CD4-positive, alpha-beta T cell treated with Interleukin-15 for 1 hour (primary cell): ENCODE data around the gene RUFY3.
A peak's percentile ranks its signal among the peaks of the same experiment; 100 is the strongest.
"Not testable (repeated sequence)": the region's sequence is repeated elsewhere in the genome, so short reads cannot be mapped to it uniquely, and the experiment has no call there.

Experiments used
- DNase-seq: peaks from one replicate; pipeline ENCODE4 v3.0.0-alpha.2; 2020

Gene RUFY3

GRCh38 chr4:70706044-70706461 is 15.7 kb upstream of the RUFY3 start:
- no peak for DNase-seq

DNA sequence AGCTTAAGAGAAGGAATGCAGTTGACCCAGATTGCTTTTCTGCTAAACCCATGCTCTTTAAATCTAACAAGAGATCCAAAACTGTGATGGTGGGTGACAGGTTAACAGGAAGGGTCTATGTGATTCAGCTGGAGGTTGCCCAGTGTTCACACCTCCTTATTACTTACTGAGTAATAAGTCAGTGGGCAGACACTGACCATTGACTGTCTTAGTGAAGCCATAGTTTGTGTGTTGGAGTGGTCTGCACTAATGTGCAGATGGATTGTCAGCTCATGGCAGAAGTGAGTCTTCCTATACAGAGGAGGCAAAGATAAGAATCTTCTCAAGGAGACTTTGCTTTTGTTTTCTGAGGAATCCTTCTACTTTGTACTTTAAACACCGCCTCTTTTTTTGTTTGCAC is 15.2 kb upstream of the RUFY3 start:
- no peak for DNase-seq

DNA sequence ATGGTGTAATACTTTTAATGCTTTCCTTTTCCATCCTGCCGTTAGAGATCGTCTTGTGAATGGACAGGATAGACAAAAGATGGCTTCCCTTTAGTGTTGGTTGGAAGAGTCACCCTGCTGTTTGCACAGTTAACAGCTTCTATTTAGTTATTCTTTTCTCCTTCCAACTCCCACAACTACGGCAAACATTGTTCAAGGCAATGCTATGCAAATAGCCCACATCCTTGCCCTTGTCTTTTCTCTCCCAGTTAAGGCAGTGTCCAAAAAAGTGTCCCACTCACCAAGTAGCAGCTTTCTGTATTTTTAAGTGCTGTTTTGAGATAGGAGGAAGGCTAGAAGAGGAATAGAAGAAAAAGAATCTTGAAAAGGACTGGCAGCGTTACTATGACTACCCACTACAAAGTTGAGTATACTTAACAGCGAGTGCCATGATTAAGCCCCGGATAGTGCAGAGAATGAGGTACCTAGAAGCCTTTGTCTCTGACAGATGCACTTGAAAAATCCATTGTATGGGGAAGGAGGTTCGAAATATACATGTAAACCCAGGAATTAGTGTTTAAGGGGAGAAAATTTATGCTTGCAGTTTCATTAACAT is 12.1 kb upstream of the RUFY3 start:
- DNase-seq: no peak

GRCh38 chr4:70711599-70711998 is 10.2 kb upstream of the RUFY3 start:
- DNase-seq: no peak

DNA sequence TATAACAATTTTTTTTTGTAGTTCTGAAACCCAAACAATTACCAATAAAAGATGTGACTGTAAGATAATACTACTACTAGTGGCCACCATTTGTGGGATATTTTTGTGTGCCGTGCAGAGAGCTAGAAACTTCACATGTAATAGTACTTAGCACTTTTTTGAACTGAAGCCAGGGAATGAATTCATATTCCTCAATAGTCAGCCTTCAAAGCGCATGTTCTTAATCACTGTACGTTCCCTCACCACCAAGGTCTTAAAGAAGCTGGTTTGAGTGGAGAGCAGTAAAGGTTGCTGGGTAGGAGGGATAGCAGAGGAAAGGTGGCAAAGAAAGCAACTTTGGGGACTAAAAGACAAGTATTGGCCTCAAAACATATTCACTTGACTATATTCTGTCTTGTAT is 9.6 kb upstream of the RUFY3 start:
- DNase-seq: no peak

DNA sequence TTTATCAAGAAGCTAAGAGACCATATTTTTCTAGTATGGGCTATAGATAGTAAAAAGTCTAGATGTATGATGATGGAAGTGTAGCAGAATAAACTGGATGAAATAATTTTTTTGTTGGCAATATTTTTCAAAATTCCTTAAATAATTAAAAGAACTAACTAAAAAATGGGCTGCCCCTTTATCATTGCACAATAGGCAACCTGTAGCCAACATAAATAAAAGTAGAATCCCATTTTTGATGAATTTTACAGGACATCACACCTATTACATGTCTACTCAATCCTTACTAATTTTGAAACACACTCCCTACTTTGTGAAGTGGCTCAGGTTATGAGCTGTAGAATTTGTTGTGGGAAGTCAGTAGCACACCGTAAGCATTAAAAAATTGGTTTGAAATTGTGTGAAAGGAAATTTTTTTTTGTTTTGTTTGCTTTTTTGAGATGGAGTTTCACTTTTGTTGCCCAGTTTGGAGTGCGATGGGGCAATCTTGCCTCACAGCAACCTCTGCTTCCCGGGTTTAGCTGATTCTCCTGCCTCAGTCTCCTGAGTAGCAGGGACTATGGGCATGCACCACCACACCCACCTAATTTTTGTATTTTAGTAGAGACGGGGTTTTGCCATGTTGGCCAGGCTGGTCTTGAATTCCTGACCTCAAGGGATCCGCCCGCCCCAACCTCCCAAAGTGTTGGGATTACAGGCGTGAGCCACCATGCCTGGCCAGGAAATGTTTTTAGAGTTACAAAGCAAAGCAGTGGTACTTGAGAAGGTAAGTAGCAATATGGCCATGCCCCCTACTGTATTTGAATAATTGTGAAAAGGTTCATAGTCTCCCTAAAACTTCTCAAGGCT is 8.9 kb upstream of the RUFY3 start:
- no peak for DNase-seq

DNA sequence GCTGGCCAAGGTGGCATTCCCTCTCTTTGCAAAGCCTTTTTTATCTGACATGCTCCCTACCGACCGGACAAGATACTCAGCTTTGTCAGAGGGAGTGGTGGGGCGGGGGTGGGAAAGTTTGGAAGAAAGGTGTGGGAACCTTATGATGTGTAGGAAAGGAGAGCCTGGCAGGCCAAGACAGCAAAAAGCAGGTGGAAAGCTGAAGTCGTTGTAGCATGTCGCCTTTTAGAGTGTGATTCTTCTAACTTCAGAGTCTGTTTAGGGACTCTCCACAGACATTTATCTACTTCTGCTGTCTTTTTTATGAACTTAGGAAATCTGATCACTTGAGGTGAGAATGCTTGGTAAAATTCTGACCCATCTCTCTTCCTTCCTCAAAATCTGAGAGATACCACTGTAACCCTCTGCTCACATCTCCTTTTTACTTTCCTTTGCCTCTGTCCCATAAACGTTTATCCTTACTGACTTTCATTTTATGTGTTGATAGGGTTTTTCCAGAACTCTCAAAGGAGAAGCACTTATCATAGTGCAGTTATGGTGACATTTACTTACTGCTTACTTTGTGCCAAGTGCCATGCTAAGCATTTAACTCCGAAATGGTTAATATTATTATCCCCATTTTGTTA is 8.2 kb upstream of the RUFY3 start:
- no peak for DNase-seq

DNA sequence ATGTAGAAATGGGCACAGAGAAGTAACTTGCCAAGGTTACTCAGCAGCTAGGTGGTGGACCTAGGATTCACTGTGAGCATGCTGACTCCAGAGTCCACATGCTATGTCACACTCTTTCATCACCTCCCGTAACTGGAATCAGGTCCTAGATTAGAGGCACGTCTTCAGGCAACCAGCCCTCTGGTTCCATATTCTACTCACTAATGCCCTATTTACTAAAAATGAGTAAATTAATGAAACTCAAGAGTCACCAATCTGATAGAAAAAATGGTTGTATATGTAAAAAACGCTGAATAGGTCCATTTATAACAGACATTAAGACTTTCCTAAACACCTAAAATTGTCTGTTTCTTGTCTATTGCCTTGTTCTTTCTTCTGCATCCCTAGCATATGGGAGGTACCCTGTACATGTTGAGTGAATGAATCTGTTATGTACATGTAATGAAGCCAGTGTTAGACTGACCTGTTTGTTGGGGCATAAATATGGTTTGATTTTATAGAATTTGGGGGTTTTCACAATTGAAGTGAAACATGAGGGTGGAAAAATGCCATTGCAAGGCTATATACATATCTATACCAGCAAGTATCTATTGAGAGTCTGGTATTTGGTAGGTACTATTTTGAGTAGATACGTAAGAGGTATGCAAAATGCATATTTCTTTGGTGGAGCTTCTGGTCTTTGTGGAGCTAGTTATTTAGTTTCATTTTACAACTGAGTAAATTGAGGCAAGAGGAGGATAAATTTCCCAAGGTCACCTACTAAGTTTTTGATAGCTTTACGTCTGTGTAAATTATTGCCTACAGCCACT is 7.5 kb upstream of the RUFY3 start:
- DNase-seq: no peak

DNA sequence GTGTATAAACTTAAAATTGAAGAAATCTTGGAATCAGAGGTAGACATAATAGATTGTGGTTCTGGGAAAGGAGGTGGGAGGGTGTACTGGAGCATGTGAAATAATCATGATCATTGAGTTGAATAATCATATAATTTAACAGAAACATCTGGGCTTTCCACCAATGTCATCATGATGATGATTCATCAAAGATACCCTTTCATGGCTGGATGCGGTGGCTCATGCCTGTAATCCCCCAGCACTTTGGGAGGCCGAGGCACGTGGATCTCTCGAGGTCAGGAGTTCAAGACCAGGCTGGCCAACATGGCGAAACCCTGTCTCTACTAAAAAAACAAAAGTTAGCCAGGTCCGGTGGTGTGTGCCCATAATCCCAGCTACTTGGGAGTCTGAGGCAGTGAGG is 6.7 kb upstream of the RUFY3 start:
- DNase-seq: peak; percentile 59

DNA sequence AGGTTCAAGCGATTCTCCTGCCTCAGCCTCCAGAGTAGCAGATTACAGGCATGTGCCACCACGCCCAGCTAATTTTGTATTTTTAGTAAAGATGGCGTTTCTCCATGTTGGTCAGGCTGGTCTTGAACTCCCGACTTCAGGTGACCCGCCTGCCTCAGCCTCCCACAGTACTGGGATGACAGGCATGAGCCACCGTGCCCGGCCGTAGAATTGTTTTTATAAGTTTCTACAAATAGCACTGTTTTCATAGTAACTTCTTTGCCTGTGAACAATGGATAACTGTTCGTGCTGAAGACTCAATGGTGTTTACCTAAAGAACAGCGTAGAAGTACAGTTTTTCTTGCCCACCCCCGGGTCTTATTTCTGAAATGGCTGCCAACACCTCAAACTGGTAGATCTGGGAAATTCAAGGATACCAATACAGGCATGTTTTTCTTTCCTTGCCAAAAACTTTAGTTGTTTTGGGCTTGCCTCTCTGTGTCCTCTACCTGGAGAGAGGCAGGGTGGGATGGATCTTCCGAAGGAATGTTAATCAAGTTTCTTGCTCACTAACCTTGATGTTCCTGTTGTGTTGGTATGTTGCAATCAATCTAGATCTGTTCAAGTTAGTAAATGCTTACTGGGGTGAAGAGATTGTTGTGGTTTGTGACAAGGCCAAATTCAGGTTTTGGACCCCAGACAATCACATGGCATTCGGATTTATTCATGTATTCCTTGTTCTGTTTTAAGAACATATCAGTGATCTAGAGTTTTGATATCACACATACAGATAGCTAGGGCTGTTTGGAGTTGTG is 2.8 kb upstream of the RUFY3 start:
- DNase-seq: no peak

- DNase-seq: peak; percentile 50
Observed at GRCh38 chr4:70722199-70722791, 531 bp downstream of the RUFY3 start.

GRCh38 chr4:70724463-70724862 is 2.7 kb downstream of the RUFY3 start:
- no peak for DNase-seq

GRCh38 chr4:70725633-70726032 is 3.9 kb downstream of the RUFY3 start:
- DNase-seq: no peak

DNA sequence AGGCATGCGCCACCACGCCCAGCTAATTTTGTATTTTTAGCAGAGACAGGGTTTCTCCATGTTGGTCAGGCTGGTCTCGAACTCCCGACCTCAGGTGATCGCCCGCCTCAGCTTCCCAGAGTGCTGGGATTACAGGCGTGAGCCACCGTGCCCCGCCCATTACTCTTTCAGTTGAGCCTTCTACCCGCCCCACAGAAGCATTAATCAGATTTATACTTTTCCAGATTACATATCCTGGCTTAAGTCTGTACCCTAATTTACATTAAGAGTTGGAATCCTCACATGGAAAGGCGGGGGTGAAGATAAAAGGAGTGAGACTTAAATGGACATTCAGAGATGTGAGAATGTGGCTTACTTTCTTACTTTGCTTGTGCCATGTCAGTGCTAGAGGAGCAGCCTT is 4.8 kb downstream of the RUFY3 start:
- not testable (repeated sequence) for DNase-seq

DNA sequence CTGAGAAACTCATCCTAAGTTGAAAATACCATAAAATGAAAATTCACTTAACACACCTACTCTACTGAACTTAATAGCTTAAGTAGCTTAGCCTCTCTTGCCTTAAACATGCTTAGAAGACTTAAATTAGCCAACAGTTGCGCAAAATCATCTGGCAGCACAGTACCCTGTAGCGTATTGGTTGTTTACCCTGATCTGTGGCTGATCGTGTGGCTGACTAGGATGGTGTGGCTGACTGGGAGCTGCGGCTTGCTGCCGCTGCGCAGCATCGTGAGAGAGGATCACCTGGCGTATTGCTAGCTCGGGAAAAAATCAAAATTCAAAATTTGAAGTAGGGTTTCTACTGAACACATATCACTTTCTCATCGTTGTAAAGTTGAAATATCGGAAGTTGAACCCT is 6.3 kb downstream of the RUFY3 start:
- DNase-seq: no peak

- DNase-seq: not testable (repeated sequence)
Observed at GRCh38 chr4:70732878-70733277, 11.1 kb downstream of the RUFY3 start.

GRCh38 chr4:70734168-70734954 is 12.6 kb downstream of the RUFY3 start:
- peak; percentile 41 for DNase-seq

GRCh38 chr4:70734971-70735370 is 13.2 kb downstream of the RUFY3 start:
- DNase-seq: no peak

DNA sequence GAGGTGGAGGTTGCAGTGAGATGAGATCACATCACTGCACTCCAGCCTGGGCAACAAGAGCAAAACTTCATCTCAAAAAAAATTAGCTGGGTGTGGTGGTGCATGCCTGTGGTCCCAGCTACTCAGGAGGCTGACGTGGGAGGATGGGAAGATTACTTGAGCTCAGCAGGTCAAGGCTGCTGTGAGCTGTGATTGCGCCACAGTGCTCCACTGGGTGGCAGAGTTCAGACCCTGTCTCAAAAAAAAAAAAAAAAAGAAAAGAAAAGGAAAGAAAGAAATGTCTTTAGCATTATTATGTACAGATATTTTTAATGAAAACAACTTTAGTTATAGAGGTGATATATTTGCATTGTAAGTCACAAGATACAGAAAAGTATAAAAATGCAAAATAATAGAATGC is 14.2 kb downstream of the RUFY3 start:
- peak; percentile 51 for DNase-seq

DNA sequence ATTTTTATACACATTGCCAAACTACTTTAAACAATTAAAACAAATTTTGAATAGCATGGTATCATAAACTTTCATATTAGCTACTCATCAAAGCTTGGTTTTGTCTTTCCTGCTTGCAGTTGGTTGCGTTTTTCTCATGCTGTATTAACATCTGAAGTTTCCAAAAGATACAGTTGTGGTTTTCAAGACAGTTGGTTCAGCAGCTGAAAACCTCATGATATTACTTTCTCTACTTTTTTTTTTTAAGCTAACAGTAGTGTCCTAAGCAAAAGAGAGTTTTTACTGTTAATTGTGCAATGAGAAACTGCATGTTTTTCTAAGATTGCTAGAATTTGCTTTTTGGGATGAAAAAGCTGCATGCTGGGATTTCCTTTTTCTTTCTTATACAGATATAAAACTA is 15.2 kb downstream of the RUFY3 start:
- DNase-seq: no peak

- DNase-seq: no peak
Observed at GRCh38 chr4:70737409-70737808, 15.6 kb downstream of the RUFY3 start.
